Spleen (tissue), 11 donors: Measurements from ENCODE around the gene ADCY2. TPM values are rescaled to one million over a fixed set of nuclear protein-coding genes. Genes with fewer than 3 reads are reported as not detected.

Source experiments
- DNase-seq: peaks from one replicate; pipeline ENCODE4 v3.0.0-alpha.2; 2020
- H3K27ac ChIP-seq, 8 donors: fragments of 200-600 bp; sonication (generic) in 7 of 8; 1 replicate in 4 of 8; 2 replicates in 4 of 8; pipeline versions ENCODE4 v1.5.0 to v1.8.0; 2016 to 2021; ENCODE audit warnings: inconsistent platforms in 4 of 8, mild to moderate bottlenecking in 4 of 8, moderate library complexity in 1 of 8
- H3K27me3 ChIP-seq, 7 donors: fragments of 200-600 bp; sonication (generic) in 6 of 7; replicated peaks in 1 of 7; 1 replicate in 4 of 7; 2 replicates in 3 of 7; pipeline versions ENCODE4 v1.5.0 to v1.8.0; 2016 to 2021; ENCODE audit warnings: inconsistent platforms in 3 of 7, mild to moderate bottlenecking in 1 of 7
- H3K36me3 ChIP-seq, 6 donors: fragments of 200-600 bp; sonication (generic) in 5 of 6; 1 replicate in 4 of 6; 2 replicates in 2 of 6; pipeline versions ENCODE4 v1.5.0 to v1.8.0; 2016 to 2021; ENCODE audit warnings: inconsistent platforms in 2 of 6
- H3K4me1 ChIP-seq, 6 donors: fragments of 200-600 bp; sonication (generic) in 5 of 6; 1 replicate in 3 of 6; 2 replicates in 3 of 6; pipeline versions ENCODE4 v1.5.0 to v1.8.0; 2016 to 2021; ENCODE audit warnings: inconsistent platforms in 3 of 6
- H3K4me3 ChIP-seq, 8 donors: fragments of 200-600 bp; sonication (generic) in 7 of 8; 1 replicate in 4 of 8; 2 replicates in 4 of 8; pipeline versions ENCODE4 v1.5.0 to v1.8.0; 2016 to 2021; ENCODE audit warnings: inconsistent platforms in 4 of 8, mild to moderate bottlenecking in 4 of 8, moderate library complexity in 2 of 8
- H3K9me3 ChIP-seq, 8 donors: fragments of 200-600 bp; sonication (generic) in 7 of 8; 1 replicate in 4 of 8; 2 replicates in 4 of 8; pipeline versions ENCODE4 v1.5.0 to v1.8.0; 2016 to 2021; ENCODE audit warnings: inconsistent platforms in 4 of 8
- POLR2A ChIP-seq, 3 donors: fragments of 450-650 bp; IDR thresholded peaks; one replicate each; pipeline ENCODE4 v1.5.1; 2017; ENCODE audit warnings: antibody characterized with exemption in 3 of 3, mild to moderate bottlenecking in 1 of 3
- POLR2AphosphoS5 ChIP-seq, 3 donors: sonication (generic); formaldehyde crosslinking; IDR thresholded peaks; one replicate each; pipeline ENCODE4 v1.5.1; 2017; ENCODE audit warnings: antibody characterized with exemption in 3 of 3
- WGBS, 5 donors: extraction: QIAGEN DNeasy Blood & Tissue Kit in 3 of 5; methylation state at CpG; one replicate each; pipeline versions ENCODE4 v1.1.5 to v1.1.7; 2013 to 2018; 5-methylcytosine and 5-hydroxymethylcytosine counted together
- intact Hi-C: fragments of 100-400 bp; cut with DNase I; formaldehyde crosslinking; loops from one replicate; pipeline ENCODE4 v1.15.0; 2023; ENCODE audit warnings: low total_unique reads
- polyA plus RNA-seq, 3 donors: library from polyadenylated mRNA; stranded (reverse); fragments of 200-250 nt; gene quantifications; one replicate each; pipeline ENCODE4 v1.2.1, GENCODE V29; 2013
- total RNA-seq, 7 donors: library from RNA; depleted of rRNA in 3 of 7; stranded (reverse); fragments of >200 nt in 3 of 7; fragmentation: NEBNext Ultra II Directional in 4 of 7; extraction: Animal tissue kit (Norgen Biotek cat#: 25700) in 4 of 7; gene quantifications; one replicate each; pipeline versions ENCODE4 v1.1.0 to v1.2.1, GENCODE V29; 2016 to 2021
- TF ChIP-seq, protein P1 (sequence below), 11 experiments: fragments of 200-600 bp in 7 of 11; fragments of 450-650 bp in 4 of 11; sonication (generic) in 4 of 11; IDR thresholded peaks in 8 of 11; conservative IDR thresholded peaks in 3 of 11; 1 replicate in 7 of 11; 2 replicates in 4 of 11; pipeline versions ENCODE4 v1.4.0 to v1.8.0; 2016 to 2021; ENCODE audit warnings: antibody characterized with exemption in 11 of 11, inconsistent platforms in 4 of 11, mild to moderate bottlenecking in 1 of 11
- donor health status: healthy with polysubstance abuse.
- donor health status: DM: no; HTN: no; CAD: no; lungs with moderate emphysema.
- donor health status: DM: no; HTN: no; CAD: no.
- donor health status: Bipolar disorder and iron deficiency.
- donor health status: healthy.
- donor health status: DM: no; HTN: no; CAD: no.
- donor health status: DM: yes; HTN: yes; CAD: no.

ADCY2 gene
- total and polyA plus RNA-seq, 10 donors, result 0.02 to 1.5 (median 0.18) TPM

DNA sequence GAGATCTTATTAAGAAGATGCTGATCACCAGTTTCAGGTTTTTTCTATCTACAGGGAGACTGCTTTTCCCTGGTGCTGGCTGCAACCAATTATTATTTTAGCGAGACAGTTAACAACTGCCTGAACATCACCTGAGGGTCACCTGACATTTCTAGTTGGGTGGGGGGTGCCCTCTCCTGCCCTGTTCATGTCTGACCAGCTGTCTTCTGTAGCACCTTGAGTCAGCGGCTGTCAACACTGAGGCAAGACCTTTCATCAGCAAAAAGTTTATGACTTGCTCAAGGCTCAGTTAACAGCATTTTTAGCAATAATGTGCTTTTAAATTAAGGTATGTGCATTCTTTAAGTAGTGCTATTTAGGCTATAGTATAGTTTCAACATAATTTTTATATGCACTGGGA lies 58.0 kb downstream of the ADCY2 start:
- no peaks in the 10 kb centered on the region for H3K36me3 ChIP-seq
- TF ChIP-seq POLR2A (IDR thresholded peaks at IDR 0.05) (no peak), POLR2AphosphoS5 (IDR thresholded peaks at IDR 0.05) (no peak)
- TF ChIP-seq, protein P1, sequence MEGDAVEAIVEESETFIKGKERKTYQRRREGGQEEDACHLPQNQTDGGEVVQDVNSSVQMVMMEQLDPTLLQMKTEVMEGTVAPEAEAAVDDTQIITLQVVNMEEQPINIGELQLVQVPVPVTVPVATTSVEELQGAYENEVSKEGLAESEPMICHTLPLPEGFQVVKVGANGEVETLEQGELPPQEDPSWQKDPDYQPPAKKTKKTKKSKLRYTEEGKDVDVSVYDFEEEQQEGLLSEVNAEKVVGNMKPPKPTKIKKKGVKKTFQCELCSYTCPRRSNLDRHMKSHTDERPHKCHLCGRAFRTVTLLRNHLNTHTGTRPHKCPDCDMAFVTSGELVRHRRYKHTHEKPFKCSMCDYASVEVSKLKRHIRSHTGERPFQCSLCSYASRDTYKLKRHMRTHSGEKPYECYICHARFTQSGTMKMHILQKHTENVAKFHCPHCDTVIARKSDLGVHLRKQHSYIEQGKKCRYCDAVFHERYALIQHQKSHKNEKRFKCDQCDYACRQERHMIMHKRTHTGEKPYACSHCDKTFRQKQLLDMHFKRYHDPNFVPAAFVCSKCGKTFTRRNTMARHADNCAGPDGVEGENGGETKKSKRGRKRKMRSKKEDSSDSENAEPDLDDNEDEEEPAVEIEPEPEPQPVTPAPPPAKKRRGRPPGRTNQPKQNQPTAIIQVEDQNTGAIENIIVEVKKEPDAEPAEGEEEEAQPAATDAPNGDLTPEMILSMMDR (IDR thresholded peaks at IDR 0.05 in 8 of 11, conservative IDR thresholded peaks at IDR 0.05 in 3 of 11), result no peak
- H3K4me1 ChIP-seq, result no peaks in the 10 kb centered on the region
- WGBS, 5 donors, result 89 to 96% (median 95%) methylated on average over 2 of the region's 2 CpGs
- no peak overlapping the region for H3K27ac ChIP-seq
- H3K27me3 ChIP-seq, result no peaks in the 10 kb centered on the region
- intact Hi-C loops, result no loop called here
- no peak overlapping the region for H3K4me3 ChIP-seq
- no peak for DNase-seq
- no peaks in the 10 kb centered on the region for H3K9me3 ChIP-seq

DNA sequence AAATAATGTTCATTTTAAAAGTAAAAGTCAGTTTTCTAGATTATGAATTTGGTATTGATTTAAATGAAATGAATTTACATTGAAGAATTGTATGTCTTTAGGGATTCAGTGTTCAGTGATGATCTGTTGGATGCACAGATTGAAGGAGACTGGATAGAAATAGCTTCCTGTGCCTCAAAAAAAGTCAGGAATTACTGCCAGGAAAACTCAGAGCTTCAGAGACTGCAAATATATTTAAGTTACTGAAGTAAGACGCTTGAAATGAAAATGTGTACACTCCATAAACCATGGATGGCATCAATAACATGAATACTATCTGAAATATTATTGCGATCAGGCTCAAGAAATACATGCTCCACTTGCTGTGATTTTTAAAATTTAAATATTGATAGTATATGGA lies 60.3 kb downstream of the ADCY2 start:
- Histone ChIP-seq H3K36me3 (no peaks in the 10 kb centered on the region), H3K27me3 (no peaks in the 10 kb centered on the region), H3K4me3 (no peak overlapping the region), H3K27ac (no peak overlapping the region), H3K9me3 (no peaks in the 10 kb centered on the region), H3K4me1 (no peaks in the 10 kb centered on the region)
- intact Hi-C loops, result no loop called here
- TF ChIP-seq, protein P1 (IDR thresholded peaks at IDR 0.05 in 8 of 11, conservative IDR thresholded peaks at IDR 0.05 in 3 of 11), result no peak
- TF ChIP-seq POLR2A (IDR thresholded peaks at IDR 0.05) (no peak), POLR2AphosphoS5 (IDR thresholded peaks at IDR 0.05) (no peak)
- 84 to 99% (median 86%) methylated on average over 2 of the region's 2 CpGs for WGBS, 5 donors
- no peak for DNase-seq

DNA sequence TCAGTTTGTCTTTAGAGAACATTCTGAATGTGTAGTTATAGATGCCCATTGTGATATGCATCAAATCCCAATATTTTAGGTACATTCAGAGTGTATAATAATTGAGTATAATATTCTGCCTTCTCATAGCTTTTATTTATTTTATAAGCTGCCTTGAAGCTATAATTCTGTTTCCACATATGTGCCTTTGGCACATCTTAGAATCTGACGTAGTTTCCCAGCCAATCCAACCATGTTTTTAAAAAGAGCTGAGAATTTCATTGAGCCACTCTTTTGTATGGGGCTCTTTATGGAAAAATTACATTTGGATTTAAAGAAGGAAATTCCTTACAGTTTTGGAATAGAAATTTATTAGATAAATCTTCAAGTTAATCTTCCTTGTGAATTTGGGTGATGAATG lies 65.4 kb downstream of the ADCY2 start:
- Histone ChIP-seq H3K27me3 (no peaks in the 10 kb centered on the region), H3K9me3 (no peaks in the 10 kb centered on the region), H3K36me3 (no peaks in the 10 kb centered on the region), H3K27ac (no peak overlapping the region), H3K4me3 (no peak overlapping the region), H3K4me1 (no peaks in the 10 kb centered on the region)
- 78 to 88% (median 85%) methylated on average over 1 of the region's 1 CpG for WGBS, 5 donors
- TF ChIP-seq POLR2AphosphoS5 (IDR thresholded peaks at IDR 0.05), result no peak
- TF ChIP-seq, protein P1 (IDR thresholded peaks at IDR 0.05 in 8 of 11, conservative IDR thresholded peaks at IDR 0.05 in 3 of 11), result no peak
- no peak for TF ChIP-seq POLR2A (IDR thresholded peaks at IDR 0.05)
- intact Hi-C loops, result no loop called here
- DNase-seq, result no peak

DNA sequence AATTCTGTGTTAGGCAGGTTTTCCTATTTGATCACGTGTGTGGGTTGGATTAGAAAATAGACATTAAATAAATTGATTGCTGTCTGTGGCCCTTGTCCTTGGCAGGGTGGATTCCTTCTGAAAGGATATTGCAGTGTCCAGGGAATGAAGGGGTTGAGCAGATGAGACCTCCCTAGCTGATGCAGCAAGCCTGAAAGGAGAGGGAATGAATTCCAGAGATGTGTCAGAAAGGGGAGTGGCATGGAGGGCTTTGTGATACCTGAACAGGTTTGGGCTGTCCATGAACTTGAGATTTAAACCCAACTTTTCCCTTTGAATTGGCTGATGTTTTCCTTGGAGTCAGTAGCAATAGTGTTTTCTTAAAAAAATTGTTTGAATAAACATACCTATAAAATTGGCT lies 66.8 kb downstream of the ADCY2 start:
- H3K9me3 ChIP-seq, result no peaks in the 10 kb centered on the region

More for the DNA sequence above, 66.8 kb downstream of the ADCY2 start:
- no peak overlapping the region for H3K27ac ChIP-seq
- H3K4me1 ChIP-seq, result no peaks in the 10 kb centered on the region
- DNase-seq, result no peak
- no peaks in the 10 kb centered on the region for H3K36me3 ChIP-seq
- no peaks in the 10 kb centered on the region for H3K27me3 ChIP-seq
- 71 to 89% (median 89%) methylated on average over 1 of the region's 1 CpG for WGBS, 5 donors
- intact Hi-C loops, result no loop called here
- no peak overlapping the region for H3K4me3 ChIP-seq
- no peak for TF ChIP-seq POLR2A (IDR thresholded peaks at IDR 0.05)
- TF ChIP-seq, protein P1 (IDR thresholded peaks at IDR 0.05 in 8 of 11, conservative IDR thresholded peaks at IDR 0.05 in 3 of 11), result no peak
- no peak for TF ChIP-seq POLR2AphosphoS5 (IDR thresholded peaks at IDR 0.05)
